Measurements from ENCODE around the gene NYAP2.

NYAP2 gene

DNA sequence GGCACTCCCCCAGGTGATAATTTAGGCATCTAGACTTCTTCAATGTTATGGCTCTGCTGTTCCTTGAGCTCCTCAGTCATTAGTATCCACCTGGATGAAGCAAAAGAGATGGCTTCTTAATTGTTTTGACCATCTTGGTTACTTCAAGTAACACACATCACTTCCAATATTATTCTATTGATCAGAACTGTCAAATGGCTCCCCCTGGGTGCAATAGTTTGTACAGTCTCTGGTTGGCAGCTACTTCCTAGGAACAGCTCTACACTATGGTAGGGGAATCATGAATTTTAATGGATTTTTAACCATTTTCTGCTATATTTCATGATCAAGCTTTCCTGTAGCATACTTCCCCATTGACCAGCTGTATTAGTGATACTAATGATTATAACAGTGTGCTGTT, 157.0 kb downstream of the NYAP2 start:
- no peak for DNase-seq (ENCODE audit: extremely low read depth, low read depth)
- TF ChIP-seq, protein P1, sequence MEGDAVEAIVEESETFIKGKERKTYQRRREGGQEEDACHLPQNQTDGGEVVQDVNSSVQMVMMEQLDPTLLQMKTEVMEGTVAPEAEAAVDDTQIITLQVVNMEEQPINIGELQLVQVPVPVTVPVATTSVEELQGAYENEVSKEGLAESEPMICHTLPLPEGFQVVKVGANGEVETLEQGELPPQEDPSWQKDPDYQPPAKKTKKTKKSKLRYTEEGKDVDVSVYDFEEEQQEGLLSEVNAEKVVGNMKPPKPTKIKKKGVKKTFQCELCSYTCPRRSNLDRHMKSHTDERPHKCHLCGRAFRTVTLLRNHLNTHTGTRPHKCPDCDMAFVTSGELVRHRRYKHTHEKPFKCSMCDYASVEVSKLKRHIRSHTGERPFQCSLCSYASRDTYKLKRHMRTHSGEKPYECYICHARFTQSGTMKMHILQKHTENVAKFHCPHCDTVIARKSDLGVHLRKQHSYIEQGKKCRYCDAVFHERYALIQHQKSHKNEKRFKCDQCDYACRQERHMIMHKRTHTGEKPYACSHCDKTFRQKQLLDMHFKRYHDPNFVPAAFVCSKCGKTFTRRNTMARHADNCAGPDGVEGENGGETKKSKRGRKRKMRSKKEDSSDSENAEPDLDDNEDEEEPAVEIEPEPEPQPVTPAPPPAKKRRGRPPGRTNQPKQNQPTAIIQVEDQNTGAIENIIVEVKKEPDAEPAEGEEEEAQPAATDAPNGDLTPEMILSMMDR (IDR thresholded peaks at IDR 0.05; ENCODE audit: low read depth, low read length, missing control alignments), result no peak
- H3K4me3 ChIP-seq (replicated peaks; ENCODE audit: low read depth, low read length), result no peak overlapping the region

DNA sequence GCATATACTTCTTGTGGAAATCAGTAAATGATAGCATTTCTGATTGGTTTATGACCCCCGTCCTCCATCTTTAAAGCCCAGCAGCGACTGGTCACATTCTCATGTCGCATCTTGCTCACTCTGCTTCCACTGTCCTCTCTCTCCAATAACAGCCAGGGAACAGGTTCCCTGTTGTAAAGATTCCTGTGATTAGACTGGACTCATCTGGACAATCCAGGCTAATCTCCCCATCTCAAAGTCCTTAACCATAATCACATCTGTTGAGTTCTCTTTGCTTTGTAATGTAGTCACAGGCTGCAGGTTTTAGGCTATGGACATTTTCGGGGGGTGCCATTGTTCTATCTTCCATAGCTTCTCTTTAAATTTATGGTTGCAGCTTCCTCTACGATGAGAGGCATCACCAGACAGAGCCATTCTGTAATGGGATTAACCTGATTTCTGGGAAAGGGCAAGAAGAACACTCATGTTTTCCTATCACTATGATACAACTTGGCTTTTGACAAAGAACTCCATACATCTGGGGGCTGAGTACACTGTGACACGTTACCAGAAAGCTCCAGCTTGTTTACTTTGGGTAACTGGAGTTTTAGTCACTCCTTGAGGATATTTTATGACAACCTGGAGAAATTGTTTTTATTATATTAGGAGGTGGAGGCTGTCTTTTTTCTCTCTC, 159.0 kb downstream of the NYAP2 start:
- no peak overlapping the region for H3K4me3 ChIP-seq (replicated peaks; ENCODE audit: low read depth, low read length)
- TF ChIP-seq, protein P1 (IDR thresholded peaks at IDR 0.05; ENCODE audit: low read depth, low read length, missing control alignments), result no peak
- DNase-seq (ENCODE audit: extremely low read depth, low read depth), result no peak

DNA sequence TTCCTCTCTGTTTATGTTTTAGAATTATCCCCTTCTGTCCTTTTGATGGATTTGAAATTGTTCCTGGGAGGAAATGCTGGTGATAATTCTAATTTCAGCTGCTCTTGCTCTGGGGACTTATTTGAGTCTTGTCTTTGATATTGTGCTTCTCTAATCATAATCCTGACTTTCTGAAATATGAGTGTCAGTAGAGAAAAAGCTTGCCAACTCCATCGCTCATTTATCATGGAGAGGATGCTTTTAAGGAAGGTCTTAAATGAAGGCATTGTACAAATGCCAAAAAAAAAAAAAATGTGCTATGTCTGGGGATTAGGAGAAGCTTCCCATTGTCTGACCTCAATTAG, 159.5 kb downstream of the NYAP2 start:
- TF ChIP-seq, protein P1 (IDR thresholded peaks at IDR 0.05; ENCODE audit: low read depth, low read length, missing control alignments), result no peak
- DNase-seq (ENCODE audit: extremely low read depth, low read depth), result no peak

DNA sequence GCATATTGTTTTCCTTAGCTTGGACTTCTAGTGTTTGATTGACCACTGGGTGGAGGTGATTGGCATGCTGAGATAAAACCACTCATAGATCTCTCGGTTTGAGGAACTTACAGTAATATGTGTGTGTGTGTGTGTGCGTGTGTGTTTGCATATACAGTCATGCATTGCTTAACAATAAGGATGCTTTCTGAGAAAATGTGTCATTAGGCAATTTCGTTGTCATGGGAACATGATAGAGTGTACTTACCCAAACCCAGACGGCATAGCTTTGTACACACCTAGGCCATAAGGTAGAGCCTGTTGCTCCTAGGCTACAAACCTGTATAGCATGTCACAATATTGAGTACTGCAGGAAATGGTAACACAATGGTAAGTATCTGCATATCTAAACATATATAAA, 167.3 kb downstream of the NYAP2 start:
- TF ChIP-seq, protein P1 (IDR thresholded peaks at IDR 0.05; ENCODE audit: low read depth, low read length, missing control alignments), result no peak
- no peak overlapping the region for H3K4me3 ChIP-seq (replicated peaks; ENCODE audit: low read depth, low read length)
- no peak for DNase-seq (ENCODE audit: extremely low read depth, low read depth)

More for the DNA sequence above, 159.5 kb downstream of the NYAP2 start:
- no peak overlapping the region for H3K4me3 ChIP-seq (replicated peaks; ENCODE audit: low read depth, low read length)

DNA sequence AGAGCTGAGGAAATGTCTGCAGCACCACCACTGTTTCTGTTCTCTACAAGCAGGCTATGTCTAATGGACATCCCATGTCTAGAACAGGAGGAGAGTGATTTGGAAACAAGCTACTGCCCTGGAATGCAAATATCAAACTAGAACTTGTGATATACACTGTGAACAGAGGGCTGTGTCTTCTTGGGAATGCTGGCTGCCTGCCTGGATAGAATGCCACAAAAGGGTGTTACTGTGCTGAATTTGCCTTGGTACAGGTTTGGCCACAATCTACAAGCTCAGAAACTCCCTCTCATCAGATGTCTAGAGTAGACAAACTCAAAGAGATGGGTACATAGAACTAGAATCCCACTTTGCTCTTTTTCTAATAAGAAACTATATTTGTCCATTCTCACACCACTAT, 170.5 kb downstream of the NYAP2 start:
- TF ChIP-seq, protein P1 (IDR thresholded peaks at IDR 0.05; ENCODE audit: low read depth, low read length, missing control alignments), result no peak
- no peak overlapping the region for H3K4me3 ChIP-seq (replicated peaks; ENCODE audit: low read depth, low read length)
- DNase-seq (ENCODE audit: extremely low read depth, low read depth), result no peak

DNA sequence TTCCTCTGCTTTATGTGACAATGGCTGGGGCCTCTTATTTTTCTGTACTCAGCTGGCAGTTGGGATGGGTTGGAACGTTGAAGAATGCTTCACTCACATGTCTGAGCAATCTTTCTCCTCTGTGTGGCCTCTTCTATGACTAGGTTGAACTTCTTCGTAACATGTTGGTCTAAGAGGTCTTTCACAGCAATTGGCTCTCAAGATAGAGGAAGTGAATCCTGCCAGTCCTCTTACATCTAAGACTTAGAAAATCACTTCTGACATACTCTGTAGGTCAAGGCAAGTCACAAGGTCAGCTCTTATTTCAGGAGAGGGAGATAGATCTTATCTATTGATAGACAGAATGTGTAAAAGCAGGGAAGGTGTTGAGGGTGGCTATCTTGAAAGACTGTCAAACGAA, 174.1 kb downstream of the NYAP2 start:
- no peak overlapping the region for H3K4me3 ChIP-seq (replicated peaks; ENCODE audit: low read depth, low read length)
- TF ChIP-seq, protein P1 (IDR thresholded peaks at IDR 0.05; ENCODE audit: low read depth, low read length, missing control alignments), result no peak
- no peak for DNase-seq (ENCODE audit: extremely low read depth, low read depth)

DNA sequence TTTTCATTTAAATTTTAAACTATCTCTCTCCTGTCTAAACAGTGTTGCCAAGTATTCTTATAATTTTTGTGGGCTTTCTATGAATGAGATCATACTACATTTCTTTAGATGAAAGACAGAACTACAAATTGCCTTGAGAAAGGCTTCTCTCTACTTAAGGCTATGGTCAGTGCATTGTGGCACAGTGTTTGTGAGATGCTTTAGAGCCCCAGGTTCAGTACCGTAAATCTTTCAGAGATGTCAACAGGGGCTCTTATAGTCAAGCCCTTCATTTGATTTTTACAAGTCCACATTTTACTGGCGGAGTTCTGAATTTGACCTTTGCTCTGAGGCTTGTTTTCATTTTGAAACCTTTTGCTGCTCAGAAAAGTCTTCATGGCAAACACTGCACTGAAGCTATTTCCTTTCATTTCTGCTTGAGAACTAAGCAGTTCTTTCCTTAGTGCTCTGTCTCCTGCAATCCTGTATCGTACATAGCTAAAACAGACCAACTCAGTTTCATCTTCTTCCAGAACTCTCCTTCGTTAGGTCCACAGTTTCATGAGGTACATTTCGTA, 175.2 kb downstream of the NYAP2 start:
- DNase-seq (ENCODE audit: extremely low read depth, low read depth), result no peak
- no peak overlapping the region for H3K4me3 ChIP-seq (replicated peaks; ENCODE audit: low read depth, low read length)
- TF ChIP-seq, protein P1 (IDR thresholded peaks at IDR 0.05; ENCODE audit: low read depth, low read length, missing control alignments), result no peak

Data from HFF-Myc (cell line).